Testis (tissue), 3 donors: ENCODE data around the gene RUNDC3A. TPM values are rescaled to one million over a fixed set of nuclear protein-coding genes. Genes with fewer than 3 reads are reported as not detected.

Experiments
- DNase-seq: peaks from one replicate; pipeline ENCODE4 v3.0.0-alpha.2; 2019
- H3K27ac ChIP-seq, 2 donors: fragments of 200-600 bp; sonication (generic); one replicate each; pipeline ENCODE4 v1.5.1; 2019
- H3K27me3 ChIP-seq: fragments of 200-600 bp; sonication (generic); one replicate; pipeline ENCODE4 v1.5.1; 2019
- H3K36me3 ChIP-seq: fragments of 200-600 bp; sonication (generic); one replicate; pipeline ENCODE4 v1.5.1; 2017; ENCODE audit warnings: low read depth; ENCODE audit errors: missing control alignments
- H3K4me1 ChIP-seq: fragments of 200-600 bp; sonication (generic); one replicate; pipeline ENCODE4 v1.5.1; 2019
- H3K4me3 ChIP-seq, 2 donors: fragments of 200-600 bp; sonication (generic); one replicate each; pipeline ENCODE4 v1.5.1; 2017 to 2019
- H3K9me3 ChIP-seq: fragments of 200-600 bp; sonication (generic); one replicate; pipeline ENCODE4 v1.5.1; 2017
- POLR2A ChIP-seq: fragments of 450-650 bp; IDR thresholded peaks from one replicate; pipeline ENCODE4 v1.6.1; 2017; ENCODE audit warnings: antibody characterized with exemption, mild to moderate bottlenecking, moderate library complexity
- WGBS, 2 donors: methylation state at CpG; one replicate each; pipeline ENCODE4 v1.1.5; 2018; 5-methylcytosine and 5-hydroxymethylcytosine counted together
- intact Hi-C: fragments of 100-400 bp; cut with DNase I; formaldehyde crosslinking; loops from one replicate; pipeline ENCODE4 v1.15.1; 2023; ENCODE audit warnings: low total_unique reads
- polyA plus RNA-seq: library from polyadenylated mRNA; stranded (reverse); fragments of 350-450 nt; fragmentation: Illumina TruSeq; extraction: RNeasy Lipid Tissue Mini Kit (QIAGEN cat#74804); gene quantifications from one replicate; pipeline ENCODE4 v1.2.3, GENCODE V29; 2014; ENCODE audit warnings: low read depth, low replicate concordance; ENCODE audit not compliant: insufficient read depth
- total RNA-seq, 2 donors: library from RNA; depleted of rRNA; stranded (reverse); fragments of >200 nt; gene quantifications; one replicate each; pipeline ENCODE4 v1.2.3, GENCODE V29; 2016
- TF ChIP-seq, protein P1 (sequence below), 3 experiments: fragments of 450-650 bp in 2 of 3; fragments of 200-600 bp in 1 of 3; sonication (generic) in 1 of 3; IDR thresholded peaks; one replicate each; pipeline ENCODE4 v1.5.1; 2016 to 2019; ENCODE audit warnings: antibody characterized with exemption in 3 of 3, mild to moderate bottlenecking in 2 of 3, moderate library complexity in 1 of 3

Gene RUNDC3A
- total and polyA plus RNA-seq, 3 donors from 2014 or later, result 14.6 to 53.1 (median 17.5) TPM

DNA sequence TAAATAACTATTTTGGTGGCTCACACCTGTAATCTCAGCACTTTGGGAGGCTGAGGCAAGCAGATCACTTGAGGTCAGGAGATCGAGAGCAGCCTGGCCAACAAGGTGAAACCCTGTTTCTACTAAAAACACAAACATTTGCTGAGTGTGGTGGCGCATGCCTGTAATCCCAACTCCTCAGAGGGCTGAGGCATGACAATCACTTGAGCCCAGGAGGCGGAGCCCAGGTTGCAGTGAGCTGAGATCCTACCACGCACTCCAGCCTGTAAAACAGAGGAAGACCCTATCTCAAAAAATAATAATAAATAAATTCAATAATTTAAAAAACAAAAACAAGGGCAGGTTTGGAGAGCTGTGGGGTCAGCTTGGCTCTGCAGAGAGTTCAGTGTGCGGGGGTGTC, 34.8 kb upstream of the RUNDC3A start:
- Histone ChIP-seq H3K4me1 (no peaks in the 10 kb centered on the region), H3K36me3 (no peaks in the 10 kb centered on the region), H3K9me3 (no peaks in the 10 kb centered on the region), H3K4me3 (no peak overlapping the region), H3K27ac (no peak overlapping the region), H3K27me3 (no peaks in the 10 kb centered on the region)
- intact Hi-C loops, result no loop called here
- no peak for TF ChIP-seq POLR2A
- TF ChIP-seq, protein P1, sequence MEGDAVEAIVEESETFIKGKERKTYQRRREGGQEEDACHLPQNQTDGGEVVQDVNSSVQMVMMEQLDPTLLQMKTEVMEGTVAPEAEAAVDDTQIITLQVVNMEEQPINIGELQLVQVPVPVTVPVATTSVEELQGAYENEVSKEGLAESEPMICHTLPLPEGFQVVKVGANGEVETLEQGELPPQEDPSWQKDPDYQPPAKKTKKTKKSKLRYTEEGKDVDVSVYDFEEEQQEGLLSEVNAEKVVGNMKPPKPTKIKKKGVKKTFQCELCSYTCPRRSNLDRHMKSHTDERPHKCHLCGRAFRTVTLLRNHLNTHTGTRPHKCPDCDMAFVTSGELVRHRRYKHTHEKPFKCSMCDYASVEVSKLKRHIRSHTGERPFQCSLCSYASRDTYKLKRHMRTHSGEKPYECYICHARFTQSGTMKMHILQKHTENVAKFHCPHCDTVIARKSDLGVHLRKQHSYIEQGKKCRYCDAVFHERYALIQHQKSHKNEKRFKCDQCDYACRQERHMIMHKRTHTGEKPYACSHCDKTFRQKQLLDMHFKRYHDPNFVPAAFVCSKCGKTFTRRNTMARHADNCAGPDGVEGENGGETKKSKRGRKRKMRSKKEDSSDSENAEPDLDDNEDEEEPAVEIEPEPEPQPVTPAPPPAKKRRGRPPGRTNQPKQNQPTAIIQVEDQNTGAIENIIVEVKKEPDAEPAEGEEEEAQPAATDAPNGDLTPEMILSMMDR (IDR thresholded peaks at IDR 0.05), result no peak
- DNase-seq, result no peak
- 92 to 94% methylated on average over 5 of the region's 5 CpGs for WGBS, 2 donors

DNA sequence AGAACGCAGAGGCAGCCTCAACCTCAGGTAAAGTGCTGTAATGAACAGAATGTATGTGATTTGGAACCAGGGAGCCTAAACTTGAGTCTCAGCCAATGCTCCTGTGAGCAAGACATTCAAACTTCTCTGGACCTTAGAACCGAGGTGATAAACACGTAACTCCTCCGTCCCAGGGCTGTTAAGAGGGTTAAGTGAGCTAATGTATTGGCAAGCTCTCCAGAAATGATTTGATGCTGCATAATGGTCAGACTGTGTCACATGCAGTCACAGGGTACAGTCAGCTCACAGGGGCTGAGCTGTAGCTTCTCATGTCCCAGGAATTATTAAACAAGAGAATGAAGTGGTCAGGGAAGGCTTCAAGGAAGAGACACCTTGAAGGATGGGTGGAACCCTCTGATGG, 30.4 kb upstream of the RUNDC3A start:
- Histone ChIP-seq H3K4me1 (peaks cover 24% of the 10 kb centered on the region), H3K36me3 (no peaks in the 10 kb centered on the region), H3K27me3 (no peaks in the 10 kb centered on the region), H3K4me3 (no peak overlapping the region), H3K9me3 (no peaks in the 10 kb centered on the region), H3K27ac (no peak overlapping the region)
- intact Hi-C loops, result no loop called here
- WGBS, 2 donors, result 61 to 77% methylated on average over 3 to 4 of the region's 4 CpGs
- TF ChIP-seq POLR2A, result no peak
- TF ChIP-seq, protein P1 (IDR thresholded peaks at IDR 0.05), result no peak
- DNase-seq, result no peak

DNA sequence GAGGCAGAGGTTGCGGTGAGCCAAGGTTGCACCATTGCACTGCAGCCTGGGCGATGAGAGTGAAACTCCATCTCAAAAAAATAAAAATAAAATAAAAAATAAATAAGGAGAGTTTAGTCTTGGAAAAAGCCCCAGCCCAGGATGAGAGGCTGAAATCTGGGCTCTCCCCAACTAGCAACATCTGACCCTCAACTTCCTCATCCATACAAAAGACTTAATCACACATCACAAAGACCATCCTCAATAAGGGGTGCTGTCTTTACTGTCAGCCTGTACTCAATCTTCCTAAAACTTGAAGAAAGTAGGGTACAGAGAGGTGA, 29.1 kb upstream of the RUNDC3A start:
- TF ChIP-seq, protein P1 (IDR thresholded peaks at IDR 0.05), result no peak
- no peak for TF ChIP-seq POLR2A
- no peaks in the 10 kb centered on the region for H3K27me3 ChIP-seq
- H3K36me3 ChIP-seq, result no peaks in the 10 kb centered on the region
- 84 to 85% methylated on average over 2 of the region's 2 CpGs for WGBS, 2 donors
- H3K4me1 ChIP-seq, result peaks cover 24% of the 10 kb centered on the region
- no peak for DNase-seq
- H3K27ac ChIP-seq, result peak overlapping the region in 1 of 2 donors; percentile 79
- no peak overlapping the region for H3K4me3 ChIP-seq
- intact Hi-C loops, result no loop called here
- H3K9me3 ChIP-seq, result no peaks in the 10 kb centered on the region

DNA sequence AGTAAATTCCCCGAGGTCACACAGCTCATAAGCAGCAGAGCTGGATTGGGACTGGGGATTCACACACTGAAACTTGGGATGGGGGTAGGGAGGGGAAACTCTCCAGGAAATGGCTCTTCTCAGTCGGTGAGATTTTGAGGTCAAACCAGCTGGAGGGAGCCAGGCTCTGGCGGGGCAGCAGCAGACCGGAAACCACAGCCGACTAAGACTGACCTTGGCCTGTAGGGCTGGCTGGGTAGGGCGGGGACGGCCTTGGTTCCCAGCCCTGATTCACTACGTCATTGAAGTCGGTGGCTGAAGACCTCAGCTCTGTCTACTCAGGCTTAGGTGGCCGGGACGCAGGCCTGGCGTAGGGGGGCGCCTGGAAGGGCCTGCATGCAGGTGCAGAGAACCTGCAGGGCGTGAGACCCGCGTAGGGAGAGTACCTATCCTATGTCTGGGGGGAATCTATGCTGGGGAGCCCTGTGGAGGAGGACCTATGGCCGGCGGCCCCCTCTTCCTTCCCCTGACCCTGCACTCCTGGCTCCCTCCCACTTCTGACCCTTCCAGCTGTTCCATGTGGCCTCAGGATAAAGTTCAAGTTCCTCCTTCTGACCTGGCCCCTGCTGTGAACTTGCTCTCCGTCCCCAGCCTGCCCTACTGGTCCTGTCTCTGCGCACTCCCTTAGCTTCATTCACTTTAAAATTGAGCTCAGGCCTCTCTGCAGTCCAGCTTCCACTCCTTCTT, 28.6 kb upstream of the RUNDC3A start:
- H3K27me3 ChIP-seq, result no peaks in the 10 kb centered on the region
- 21 to 23% methylated on average over 12 to 20 of the region's 20 CpGs for WGBS, 2 donors
- peak; percentile 89 for DNase-seq
- H3K36me3 ChIP-seq, result no peaks in the 10 kb centered on the region
- intact Hi-C loops, result no loop called here
- TF ChIP-seq, protein P1 (IDR thresholded peaks at IDR 0.05), result no peak
- TF ChIP-seq POLR2A, result no peak
- H3K4me1 ChIP-seq, result peaks cover 24% of the 10 kb centered on the region
- H3K27ac ChIP-seq, result peak overlapping the region; percentile 42 to 79
- H3K9me3 ChIP-seq, result no peaks in the 10 kb centered on the region
- H3K4me3 ChIP-seq, result no peak overlapping the region

DNA sequence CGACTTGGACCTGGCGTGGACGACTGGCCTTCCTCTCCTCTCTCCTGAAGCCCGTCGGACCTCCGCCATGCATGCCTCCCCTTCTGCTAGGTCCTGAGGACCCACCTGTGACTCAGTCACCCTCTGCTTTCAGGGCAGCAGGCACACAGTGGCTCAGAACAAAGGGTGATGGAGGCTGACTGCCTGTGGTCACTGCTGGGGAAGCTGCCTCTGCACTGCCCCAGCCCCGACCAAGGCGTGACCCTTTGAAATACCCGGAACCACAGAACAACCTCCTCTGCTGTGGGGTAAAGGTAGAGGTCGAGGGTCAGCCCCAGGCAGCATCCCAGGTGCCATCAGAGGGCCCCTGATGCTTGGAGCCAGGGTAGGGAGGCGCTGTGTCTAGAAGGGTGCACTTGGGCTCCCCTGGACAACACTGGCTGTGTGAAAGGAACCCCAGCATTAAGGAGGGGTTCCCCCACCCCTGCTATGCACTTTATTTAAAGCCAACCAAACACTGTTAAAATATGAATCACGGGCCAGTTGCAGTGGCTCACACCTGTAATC, 27.9 kb upstream of the RUNDC3A start:
- no peaks in the 10 kb centered on the region for H3K36me3 ChIP-seq
- peaks cover 24% of the 10 kb centered on the region for H3K4me1 ChIP-seq
- TF ChIP-seq, protein P1 (IDR thresholded peaks at IDR 0.05), result no peak
- no peak for TF ChIP-seq POLR2A
- intact Hi-C loops, result no loop called here
- DNase-seq, result no peak
- WGBS, 2 donors, result 51 to 56% methylated on average over 10 to 12 of the region's 12 CpGs
- no peaks in the 10 kb centered on the region for H3K9me3 ChIP-seq
- no peak overlapping the region for H3K4me3 ChIP-seq
- peak overlapping the region; percentile 42 to 79 for H3K27ac ChIP-seq
- H3K27me3 ChIP-seq, result no peaks in the 10 kb centered on the region
